HG03045 (cell line): ENCODE measurements around the gene VLDLR.
"Not testable (repeated sequence)": the region's sequence is repeated elsewhere in the genome, so short reads cannot be mapped to it uniquely, and the experiment has no call there.

Experiments used
- ATAC-seq: cut with Tn5 transposase; IDR thresholded peaks from one replicate; pipeline ENCODE4 v1.9.1; 2021; ENCODE audit warnings: mild to moderate bottlenecking, moderate library complexity; ENCODE audit not compliant: unreplicated experiment

VLDLR gene

DNA sequence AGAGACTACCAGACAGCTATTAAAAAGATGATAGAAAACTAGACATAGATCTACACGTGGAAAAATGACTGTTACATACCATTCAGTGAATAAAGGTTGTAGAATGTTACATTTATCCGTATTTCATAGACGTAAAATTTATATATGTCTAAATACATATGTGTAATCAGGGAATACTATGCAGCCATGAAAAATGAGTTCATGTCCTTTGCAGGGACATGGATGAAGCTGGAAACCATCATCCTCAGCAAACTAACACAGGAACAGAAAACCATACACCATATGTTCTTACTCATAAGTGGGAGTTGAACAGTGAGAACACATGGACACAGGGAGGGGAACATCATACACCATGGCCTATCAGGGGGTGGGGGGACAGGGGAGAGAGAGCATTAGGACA lies 85.7 kb downstream of the VLDLR start:
- ATAC-seq, result not testable (repeated sequence)
